Natural killer cell treated with Interleukin-12 subunit alpha and Interleukin-12 subunit beta and Interleukin-15 and Interleukin-18, amount 100 ng/mL, for 72 hours (primary cell): ENCODE data around the gene ACAN. TPM values are rescaled to one million over a fixed set of nuclear protein-coding genes. Genes with fewer than 3 reads are reported as not detected.

Experiments used
- ATAC-seq, 2 donors: fragments of 150-1000 bp; cut with Tn5 transposase in 1 of 2; sonication (Bioruptor Pico), chemical (Tn5 transposase) in 1 of 2; 2 replicates each; pipeline ENCODE4 v1.10.0; 2021
- DNase-seq: peaks from one replicate; pipeline ENCODE4 v3.0.0; 2022; ENCODE audit warnings: low spot score
- H3K27ac Mint-ChIP-seq, 2 donors: 1 replicate in 1 of 2; 2 replicates in 1 of 2; pipeline ENCODE4 v1.8.0; 2022; ENCODE audit warnings: mixed read lengths in 2 of 2, mild to moderate bottlenecking in 1 of 2, moderate library complexity in 1 of 2
- H3K27me3 Mint-ChIP-seq, 2 donors: 1 replicate in 1 of 2; 2 replicates in 1 of 2; pipeline ENCODE4 v1.8.0; 2022; ENCODE audit warnings: mixed read lengths in 2 of 2
- H3K36me3 Mint-ChIP-seq: one replicate; pipeline ENCODE4 v1.8.0; 2022; ENCODE audit warnings: mixed read lengths
- H3K4me1 Mint-ChIP-seq, 2 donors: 1 replicate in 1 of 2; 2 replicates in 1 of 2; pipeline ENCODE4 v1.8.0; 2022; ENCODE audit warnings: low read depth in 2 of 2, mixed read lengths in 2 of 2, mild to moderate bottlenecking in 1 of 2
- H3K4me3 Mint-ChIP-seq: one replicate; pipeline ENCODE4 v1.8.0; 2022; ENCODE audit warnings: mixed read lengths
- H3K9me3 Mint-ChIP-seq: 2 replicates; pipeline ENCODE4 v1.8.0; 2022; ENCODE audit warnings: mixed read lengths
- total RNA-seq, 2 donors: library from RNA; stranded (reverse); gene quantifications; one replicate each; pipeline ENCODE4 v1.2.3, GENCODE V29; 2022

Gene ACAN
- total RNA-seq, 2 donors from 2014 or later, result 0.05 TPM; not detected in 1

DNA sequence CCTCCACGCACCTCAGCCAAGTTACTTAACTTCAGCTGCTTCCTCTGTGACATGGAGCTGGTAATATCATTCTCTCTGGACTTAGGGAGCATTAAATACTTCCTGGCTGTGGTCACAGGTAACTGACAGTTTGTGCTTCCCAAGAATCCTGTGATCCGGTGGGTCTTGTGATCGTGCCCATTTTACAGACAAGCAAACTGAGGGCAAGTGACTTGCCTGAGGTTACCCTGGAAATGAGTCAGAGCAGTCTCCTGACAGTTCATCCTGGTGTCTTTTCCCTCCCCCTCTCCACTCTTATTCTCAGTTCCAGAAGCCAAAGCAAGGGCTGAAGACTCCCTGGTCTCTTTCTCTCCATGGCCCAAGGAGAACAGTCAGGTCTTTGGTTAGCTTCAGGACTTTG lies 35.9 kb downstream of the ACAN start:
- ATAC-seq (no peak), DNase-seq (no peak)
- Mint-ChIP-seq H3K4me3 (no peak overlapping the region), H3K36me3 (no peaks in the 10 kb centered on the region), H3K27me3 (peaks cover 0 to 7% of the 10 kb centered on the region in 2 donors), H3K9me3 (no peaks in the 10 kb centered on the region), H3K27ac (no peak overlapping the region), H3K4me1 (peaks cover 0 to 3% of the 10 kb centered on the region in 2 donors)

DNA sequence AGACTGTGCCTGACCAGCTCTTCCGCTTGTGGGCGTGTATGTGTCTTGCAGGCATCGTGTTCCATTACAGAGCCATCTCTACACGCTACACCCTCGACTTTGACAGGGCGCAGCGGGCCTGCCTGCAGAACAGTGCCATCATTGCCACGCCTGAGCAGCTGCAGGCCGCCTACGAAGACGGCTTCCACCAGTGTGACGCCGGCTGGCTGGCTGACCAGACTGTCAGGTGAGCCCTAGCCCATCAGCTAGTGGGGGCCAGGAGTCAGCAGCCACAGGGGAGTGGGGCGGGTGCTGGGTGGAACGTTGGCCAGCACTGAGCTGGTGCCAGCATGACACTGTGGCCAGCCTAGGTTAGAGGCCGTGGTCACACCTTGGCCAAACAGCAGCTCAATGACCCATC lies 36.7 kb downstream of the ACAN start:
- DNase-seq (peak; percentile 50), ATAC-seq (no peak)
- Mint-ChIP-seq H3K27me3 (peaks cover 0 to 7% of the 10 kb centered on the region in 2 donors), H3K36me3 (no peaks in the 10 kb centered on the region), H3K9me3 (no peaks in the 10 kb centered on the region), H3K4me1 (peaks cover 0 to 6% of the 10 kb centered on the region in 2 donors), H3K4me3 (no peak overlapping the region), H3K27ac (no peak overlapping the region)

DNA sequence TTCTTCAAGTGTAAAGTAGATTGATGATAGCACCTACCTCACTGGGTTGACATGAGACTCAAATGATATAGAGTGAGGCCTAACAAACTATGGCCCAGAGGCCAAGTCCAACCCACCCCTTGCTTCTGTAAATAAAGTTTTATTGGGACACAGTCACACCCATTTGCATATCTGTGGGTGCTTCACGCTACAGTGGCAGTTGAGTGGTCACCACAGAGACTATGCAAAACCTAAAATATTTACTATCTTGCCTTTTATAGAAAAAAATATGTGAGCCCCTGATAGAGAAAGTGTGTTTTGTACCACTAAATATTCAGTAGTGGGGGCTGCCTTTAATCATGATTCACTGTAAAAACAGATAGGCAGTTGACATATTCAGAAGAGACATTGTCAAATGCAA lies 38.0 kb downstream of the ACAN start:
- H3K27ac Mint-ChIP-seq, result no peak overlapping the region
- peaks cover 0 to 7% of the 10 kb centered on the region in 2 donors for H3K27me3 Mint-ChIP-seq
- no peaks in the 10 kb centered on the region for H3K36me3 Mint-ChIP-seq
- H3K4me1 Mint-ChIP-seq, result peaks cover 0 to 9% of the 10 kb centered on the region in 2 donors
- ATAC-seq, result no peak
- H3K4me3 Mint-ChIP-seq, result no peak overlapping the region
- H3K9me3 Mint-ChIP-seq, result no peaks in the 10 kb centered on the region
- peak; percentile 39 for DNase-seq

DNA sequence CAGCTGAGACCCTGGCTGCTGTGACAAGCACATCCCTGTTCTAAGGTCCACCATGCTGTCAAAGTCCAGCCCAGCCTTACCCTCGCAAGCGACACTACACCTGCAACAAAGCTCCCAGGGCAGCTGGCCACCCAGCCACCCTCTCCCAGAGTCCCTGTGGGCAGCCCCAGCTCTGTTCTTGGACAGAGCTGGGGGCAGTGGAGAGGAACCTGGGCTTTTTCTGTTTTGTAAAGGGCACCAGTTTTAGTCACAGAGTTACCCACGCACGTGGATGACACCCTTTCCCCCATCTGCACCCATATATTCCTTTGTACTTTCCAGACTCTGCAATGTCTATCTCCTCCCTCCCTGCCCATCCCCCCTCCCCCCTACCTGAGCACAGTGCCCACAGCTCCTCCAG lies 38.9 kb downstream of the ACAN start:
- no peak overlapping the region for H3K27ac Mint-ChIP-seq

DNA sequence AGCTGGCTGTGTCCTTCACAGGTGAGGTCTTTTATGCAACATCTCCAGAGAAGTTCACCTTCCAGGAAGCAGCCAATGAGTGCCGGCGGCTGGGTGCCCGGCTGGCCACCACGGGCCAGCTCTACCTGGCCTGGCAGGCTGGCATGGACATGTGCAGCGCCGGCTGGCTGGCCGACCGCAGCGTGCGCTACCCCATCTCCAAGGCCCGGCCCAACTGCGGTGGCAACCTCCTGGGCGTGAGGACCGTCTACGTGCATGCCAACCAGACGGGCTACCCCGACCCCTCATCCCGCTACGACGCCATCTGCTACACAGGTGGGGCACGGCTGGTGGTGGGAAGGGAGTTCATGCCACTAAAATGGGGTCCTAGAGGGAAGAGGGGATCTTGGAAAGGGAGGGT lies 40.1 kb downstream of the ACAN start:
- Mint-ChIP-seq H3K4me1 (peaks cover 0 to 9% of the 10 kb centered on the region in 2 donors), H3K36me3 (no peaks in the 10 kb centered on the region), H3K27me3 (peaks cover 0 to 12% of the 10 kb centered on the region in 2 donors), H3K27ac (no peak overlapping the region), H3K9me3 (no peaks in the 10 kb centered on the region), H3K4me3 (no peak overlapping the region)
- ATAC-seq (peak in 1 of 2 donors; percentile 24), DNase-seq (no peak)

More for the DNA sequence above, 38.9 kb downstream of the ACAN start:
- DNase-seq (no peak), ATAC-seq (no peak)
- no peaks in the 10 kb centered on the region for H3K36me3 Mint-ChIP-seq
- H3K27me3 Mint-ChIP-seq, result peaks cover 0 to 7% of the 10 kb centered on the region in 2 donors
- H3K4me3 Mint-ChIP-seq, result no peak overlapping the region
- H3K4me1 Mint-ChIP-seq, result peaks cover 0 to 9% of the 10 kb centered on the region in 2 donors
- no peaks in the 10 kb centered on the region for H3K9me3 Mint-ChIP-seq

DNA sequence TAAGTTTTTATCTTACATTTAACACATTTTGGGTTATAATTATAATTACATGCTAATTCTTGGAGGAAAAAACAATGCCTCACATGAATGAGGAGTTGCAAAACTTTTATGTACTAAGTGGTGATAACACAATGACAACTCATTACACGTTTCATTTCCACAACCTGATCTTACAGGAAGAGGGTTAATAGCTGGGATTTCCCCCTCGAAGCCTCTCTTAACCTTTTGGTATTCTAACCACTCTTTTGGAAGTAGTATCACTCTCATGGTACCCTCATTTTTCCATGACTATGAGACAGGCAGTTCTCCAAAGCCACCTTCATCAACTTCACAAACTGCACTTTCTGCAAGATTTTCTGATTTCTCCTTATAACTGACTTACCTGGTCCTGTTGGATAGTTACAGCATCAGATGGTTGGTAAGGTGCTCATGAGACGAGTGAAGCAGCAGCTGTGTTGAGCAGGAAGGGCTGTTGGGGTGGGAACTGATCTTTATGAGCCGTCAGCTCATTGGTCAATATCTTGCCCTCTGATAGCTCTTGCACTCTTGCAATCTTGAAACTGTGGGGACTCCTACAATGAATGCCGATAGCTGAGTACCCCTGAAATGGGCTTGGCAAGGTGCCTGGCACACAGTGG lies 41.6 kb downstream of the ACAN start:
- Mint-ChIP-seq H3K9me3 (no peaks in the 10 kb centered on the region), H3K4me3 (no peak overlapping the region), H3K36me3 (no peaks in the 10 kb centered on the region), H3K4me1 (peaks cover 0 to 6% of the 10 kb centered on the region in 2 donors), H3K27me3 (peaks cover 0 to 10% of the 10 kb centered on the region in 2 donors), H3K27ac (no peak overlapping the region)
- DNase-seq (no peak), ATAC-seq (peak; percentile 49 to 62)

DNA sequence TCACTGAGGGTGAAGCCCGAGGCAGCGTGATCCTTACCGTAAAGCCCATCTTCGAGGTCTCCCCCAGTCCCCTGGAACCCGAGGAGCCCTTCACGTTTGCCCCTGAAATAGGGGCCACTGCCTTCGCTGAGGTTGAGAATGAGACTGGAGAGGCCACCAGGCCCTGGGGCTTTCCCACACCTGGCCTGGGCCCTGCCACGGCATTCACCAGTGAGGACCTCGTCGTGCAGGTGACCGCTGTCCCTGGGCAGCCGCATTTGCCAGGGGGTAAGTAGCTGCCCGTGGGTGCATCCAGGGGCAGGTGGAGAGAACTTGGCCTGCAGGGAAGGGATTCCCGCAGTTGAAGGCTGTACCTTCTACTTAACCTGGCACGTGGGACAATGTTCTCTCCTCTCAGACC lies 42.4 kb downstream of the ACAN start:
- no peak overlapping the region for H3K4me3 Mint-ChIP-seq
- H3K27ac Mint-ChIP-seq, result peak overlapping the region in 1 of 2 donors; percentile 64
- H3K4me1 Mint-ChIP-seq, result peaks cover 0 to 6% of the 10 kb centered on the region in 2 donors
- ATAC-seq (peak in 1 of 2 donors; percentile 29), DNase-seq (no peak)
- H3K36me3 Mint-ChIP-seq, result no peaks in the 10 kb centered on the region
- H3K27me3 Mint-ChIP-seq, result peaks cover 0 to 10% of the 10 kb centered on the region in 2 donors
- no peaks in the 10 kb centered on the region for H3K9me3 Mint-ChIP-seq

DNA sequence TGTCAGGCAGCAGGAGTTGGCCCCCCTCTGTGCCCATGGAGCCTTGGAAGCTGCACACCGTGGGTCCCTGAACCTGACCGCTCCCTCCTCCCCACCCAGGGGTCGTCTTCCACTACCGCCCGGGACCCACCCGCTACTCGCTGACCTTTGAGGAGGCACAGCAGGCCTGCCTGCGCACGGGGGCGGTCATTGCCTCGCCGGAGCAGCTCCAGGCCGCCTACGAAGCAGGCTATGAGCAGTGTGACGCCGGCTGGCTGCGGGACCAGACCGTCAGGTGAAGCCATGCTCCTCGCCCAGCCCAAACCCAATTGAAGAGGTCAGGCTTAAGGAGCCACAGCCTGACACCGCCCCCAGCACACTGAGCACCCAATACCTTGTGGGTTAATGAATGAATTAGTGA lies 43.9 kb downstream of the ACAN start:
- no peak overlapping the region for H3K4me3 Mint-ChIP-seq
- H3K36me3 Mint-ChIP-seq, result no peaks in the 10 kb centered on the region
- H3K9me3 Mint-ChIP-seq, result no peaks in the 10 kb centered on the region
- DNase-seq (peak; percentile 20), ATAC-seq (no peak)
- H3K27ac Mint-ChIP-seq, result no peak overlapping the region
- H3K4me1 Mint-ChIP-seq, result peaks cover 0 to 6% of the 10 kb centered on the region in 2 donors
- H3K27me3 Mint-ChIP-seq, result peaks cover 1 to 11% of the 10 kb centered on the region in 2 donors

DNA sequence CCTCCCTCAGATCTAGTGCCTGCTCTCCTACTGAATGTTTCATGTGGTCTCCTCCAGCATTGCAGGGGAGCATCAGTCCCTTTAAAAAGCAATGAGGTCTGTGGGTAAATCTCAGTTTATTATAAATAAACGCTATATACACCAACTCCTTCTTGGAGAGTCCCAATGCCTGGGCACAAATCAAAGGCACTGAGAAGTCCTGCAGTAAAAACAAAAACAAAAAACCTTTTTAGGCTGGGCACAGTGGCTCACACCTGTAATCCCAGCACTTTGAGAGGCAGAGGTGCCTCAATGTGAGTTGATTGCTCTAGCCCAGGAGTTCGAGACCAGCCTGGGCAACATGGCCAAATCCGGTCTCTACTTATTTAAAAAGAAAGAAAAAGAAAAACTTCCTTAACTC lies 45.0 kb downstream of the ACAN start:
- Mint-ChIP-seq H3K27me3 (peaks cover 7 to 14% of the 10 kb centered on the region in 2 donors), H3K27ac (no peak overlapping the region), H3K4me3 (no peak overlapping the region), H3K36me3 (no peaks in the 10 kb centered on the region), H3K9me3 (no peaks in the 10 kb centered on the region), H3K4me1 (peaks cover 0 to 6% of the 10 kb centered on the region in 2 donors)
- ATAC-seq (no peak), DNase-seq (peak; percentile 0)

DNA sequence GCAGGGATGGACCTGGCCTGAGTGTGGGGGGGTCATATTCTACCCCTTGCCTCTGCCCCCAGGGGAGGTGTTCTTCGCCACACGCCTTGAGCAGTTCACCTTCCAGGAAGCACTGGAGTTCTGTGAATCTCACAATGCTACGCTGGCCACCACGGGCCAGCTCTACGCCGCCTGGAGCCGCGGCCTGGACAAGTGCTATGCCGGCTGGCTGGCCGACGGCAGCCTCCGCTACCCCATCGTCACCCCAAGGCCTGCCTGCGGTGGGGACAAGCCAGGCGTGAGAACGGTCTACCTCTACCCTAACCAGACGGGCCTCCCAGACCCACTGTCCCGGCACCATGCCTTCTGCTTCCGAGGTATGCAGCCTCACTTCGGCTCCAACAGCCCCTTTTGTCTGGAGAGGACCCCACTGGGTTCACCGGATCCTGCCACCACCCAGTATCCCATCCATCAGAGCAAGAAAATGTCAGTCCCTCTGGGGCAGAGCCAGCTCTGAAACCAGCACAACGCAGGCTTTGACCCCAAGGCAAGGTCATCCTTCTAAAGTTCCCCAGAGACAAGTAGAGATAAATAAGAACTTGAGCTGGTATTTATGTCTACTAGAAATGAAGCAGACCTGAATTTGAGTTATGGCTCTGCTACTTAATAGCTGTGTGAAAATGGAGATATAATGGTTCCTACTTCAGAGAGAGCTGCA lies 46.3 kb downstream of the ACAN start:
- Mint-ChIP-seq H3K27me3 (peaks cover 10 to 16% of the 10 kb centered on the region in 2 donors), H3K9me3 (peaks cover 2% of the 10 kb centered on the region), H3K36me3 (peaks cover 3% of the 10 kb centered on the region), H3K4me1 (peaks cover 0 to 6% of the 10 kb centered on the region in 2 donors), H3K4me3 (no peak overlapping the region), H3K27ac (no peak overlapping the region)
- ATAC-seq (no peak), DNase-seq (peak; percentile 23)

DNA sequence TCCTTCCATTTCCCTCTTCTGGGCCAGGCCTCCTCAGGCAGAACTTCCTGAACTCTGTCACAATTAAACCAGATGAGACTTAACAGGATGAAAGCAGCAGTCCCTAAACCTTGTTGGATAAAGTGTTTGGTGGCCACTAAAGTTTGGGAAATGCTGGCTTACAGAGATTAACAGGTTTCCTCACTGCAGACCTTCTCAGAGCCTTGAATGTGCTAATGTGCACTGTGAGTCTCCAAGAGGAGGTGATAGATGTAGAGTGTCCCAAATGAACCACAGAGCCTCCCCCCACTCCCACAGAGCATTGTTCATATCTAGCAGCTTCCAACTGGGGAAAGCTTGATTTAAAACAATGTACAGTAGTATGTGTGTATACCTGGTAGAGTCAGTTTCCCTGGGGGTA lies 49.2 kb downstream of the ACAN start:
- Mint-ChIP-seq H3K4me3 (no peak overlapping the region), H3K27me3 (peaks cover 14 to 16% of the 10 kb centered on the region in 2 donors), H3K9me3 (peaks cover 4% of the 10 kb centered on the region), H3K27ac (no peak overlapping the region), H3K4me1 (no peaks in the 10 kb centered on the region), H3K36me3 (peaks cover 6% of the 10 kb centered on the region)
- ATAC-seq, result no peak
- peak; percentile 25 for DNase-seq

DNA sequence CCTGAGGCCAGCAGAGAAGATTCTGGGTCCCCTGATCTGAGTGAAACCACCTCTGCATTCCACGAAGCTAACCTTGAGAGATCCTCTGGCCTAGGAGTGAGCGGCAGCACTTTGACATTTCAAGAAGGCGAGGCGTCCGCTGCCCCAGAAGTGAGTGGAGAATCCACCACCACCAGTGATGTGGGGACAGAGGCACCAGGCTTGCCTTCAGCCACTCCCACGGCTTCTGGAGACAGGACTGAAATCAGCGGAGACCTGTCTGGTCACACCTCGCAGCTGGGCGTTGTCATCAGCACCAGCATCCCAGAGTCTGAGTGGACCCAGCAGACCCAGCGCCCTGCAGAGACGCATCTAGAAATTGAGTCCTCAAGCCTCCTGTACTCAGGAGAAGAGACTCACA lies 55.7 kb downstream of the ACAN start:
- peaks cover 7 to 9% of the 10 kb centered on the region in 2 donors for H3K27me3 Mint-ChIP-seq
- peaks cover 6% of the 10 kb centered on the region for H3K36me3 Mint-ChIP-seq
- H3K27ac Mint-ChIP-seq, result no peak overlapping the region

DNA sequence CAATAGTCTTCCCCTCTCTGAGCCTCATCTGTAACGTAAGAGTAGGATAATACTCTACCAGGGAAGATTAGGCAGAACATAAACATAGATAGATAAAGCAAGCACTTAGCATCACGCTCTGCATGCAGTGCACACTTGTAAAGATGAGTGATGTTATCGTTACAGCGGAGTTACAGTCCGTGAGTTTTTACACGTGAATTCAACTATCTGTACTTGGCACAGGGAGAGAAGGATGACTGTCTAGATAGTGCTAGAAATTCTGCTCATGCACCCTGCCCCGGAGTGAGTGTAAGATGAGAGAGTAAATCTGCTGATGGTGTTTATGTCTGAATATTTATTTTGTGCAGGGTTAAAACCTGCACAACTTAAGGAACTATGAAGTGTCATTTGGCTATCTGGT lies 56.3 kb downstream of the ACAN start:
- Mint-ChIP-seq H3K9me3 (peaks cover 1% of the 10 kb centered on the region), H3K27ac (no peak overlapping the region), H3K36me3 (peaks cover 3% of the 10 kb centered on the region), H3K4me3 (no peak overlapping the region), H3K4me1 (no peaks in the 10 kb centered on the region), H3K27me3 (peaks cover 3 to 7% of the 10 kb centered on the region in 2 donors)
- ATAC-seq (no peak), DNase-seq (peak; percentile 13)

More for the DNA sequence above, 55.7 kb downstream of the ACAN start:
- ATAC-seq, result no peak
- H3K4me3 Mint-ChIP-seq, result no peak overlapping the region
- H3K9me3 Mint-ChIP-seq, result peaks cover 4% of the 10 kb centered on the region
- DNase-seq, result peak; percentile 34
- H3K4me1 Mint-ChIP-seq, result no peaks in the 10 kb centered on the region

DNA sequence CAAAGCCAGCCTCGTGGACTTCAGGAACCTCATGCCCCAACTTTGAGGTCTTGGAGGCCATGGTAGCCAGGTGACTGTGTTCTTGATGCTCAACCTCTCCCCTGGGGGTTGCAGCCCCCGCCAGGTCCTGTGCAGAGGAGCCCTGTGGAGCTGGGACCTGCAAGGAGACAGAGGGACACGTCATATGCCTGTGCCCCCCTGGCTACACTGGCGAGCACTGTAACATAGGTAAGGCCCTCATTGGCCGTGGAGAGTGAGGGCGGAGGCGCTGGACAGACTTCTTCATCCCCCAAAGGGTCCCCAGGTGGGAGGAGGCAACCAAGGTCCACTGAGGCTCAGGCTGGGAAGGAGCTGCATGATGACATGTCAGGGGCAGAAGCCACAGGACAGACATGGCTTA lies 57.0 kb downstream of the ACAN start:
- Mint-ChIP-seq H3K9me3 (no peaks in the 10 kb centered on the region), H3K4me1 (no peaks in the 10 kb centered on the region), H3K27ac (no peak overlapping the region), H3K27me3 (peaks cover 0 to 6% of the 10 kb centered on the region in 2 donors), H3K36me3 (no peaks in the 10 kb centered on the region), H3K4me3 (no peak overlapping the region)
- DNase-seq (peak; percentile 23), ATAC-seq (no peak)
